Endothelial cell of umbilical vein (primary cell): ENCODE results near the gene CNOT11. TPM values are rescaled to one million over a fixed set of nuclear protein-coding genes. Genes with fewer than 3 reads are reported as not detected.

Experiments used
- BruUV-seq: library from RNA; stranded (reverse); fragments of 400-500 nt; replicated peaks from 2 replicates; lab custom pipeline; 2021; lab: Mats Ljungman, UMichigan
- CTCF ChIA-PET: fragments of 300-600, 350-600 bp; sonication (Branson Sonifier 250); formaldehyde crosslinking; loops from one replicate; lab custom pipeline; 2021; ENCODE audit warnings: antibody characterized with exemption, inconsistent platforms; lab: Charles Lee
- POLR2A ChIA-PET: fragments of 300-600, 350-600 bp; sonication (Branson Sonifier 250); formaldehyde crosslinking; loops from one replicate; lab custom pipeline; 2021; ENCODE audit warnings: antibody characterized with exemption, inconsistent platforms; lab: Charles Lee
- DNase-seq: peaks from one replicate; pipeline ENCODE4 v3.0.0-alpha.2; 2011; ENCODE audit warnings: low read depth, low spot score
- FAIRE-seq: peaks from 2 replicates; lab custom pipeline; 2011; peaks lifted over from hg19 to GRCh38; lab: Jason Lieb, UNC
- H2AFZ ChIP-seq: 2 replicates; pipeline ENCODE4 v1.6.0; 2012; ENCODE audit warnings: low read depth, low read length, control low read depth, inconsistent platforms
- H3K27ac ChIP-seq: 2 replicates; pipeline ENCODE4 v1.5.1; 2011; ENCODE audit warnings: low read depth, mild to moderate bottlenecking, control low read depth, low read length, moderate library complexity; ENCODE audit not compliant: insufficient read depth
- H3K27me3 ChIP-seq, 2 experiments: 2 replicates each; pipeline versions ENCODE4 v1.6.0 to v1.6.1; 2011; ENCODE audit warnings: low read length in 2 of 2, mixed read lengths in 1 of 2; ENCODE audit not compliant: control insufficient read depth in 2 of 2, insufficient read depth in 2 of 2
- H3K36me3 ChIP-seq, 2 experiments: 2 replicates in 1 of 2; 3 replicates in 1 of 2; pipeline ENCODE4 v1.5.1; 2011; ENCODE audit warnings: low read length in 2 of 2, mild to moderate bottlenecking in 1 of 2, moderate library complexity in 1 of 2; ENCODE audit not compliant: control insufficient read depth in 2 of 2, insufficient read depth in 2 of 2; ENCODE audit errors: extremely low read depth in 1 of 2
- H3K4me1 ChIP-seq: 3 replicates; pipeline ENCODE4 v1.5.1; 2011; ENCODE audit warnings: mild to moderate bottlenecking, low read length; ENCODE audit not compliant: control insufficient read depth, insufficient read depth; ENCODE audit errors: extremely low read depth
- H3K4me2 ChIP-seq: 2 replicates; pipeline ENCODE4 v1.6.1; 2011; ENCODE audit warnings: low read length, control low read depth, mixed read lengths; ENCODE audit not compliant: insufficient read depth
- H3K4me3 ChIP-seq, 3 experiments: fragments of 200-600 bp in 1 of 3; sonication (generic), shearing (Covaris generic) in 1 of 3; replicated peaks in 1 of 3; 2 replicates each; pipeline ENCODE4 v1.5.1; 2011 to 2016; ENCODE audit warnings: control low read depth in 3 of 3, low read length in 3 of 3, mild to moderate bottlenecking in 2 of 3, inconsistent platforms in 1 of 3, low read depth in 1 of 3, moderate library complexity in 1 of 3; ENCODE audit not compliant: insufficient read depth in 1 of 3
- H3K79me2 ChIP-seq: 2 replicates; pipeline ENCODE4 v1.6.0; 2012; ENCODE audit warnings: low read length, inconsistent platforms; ENCODE audit not compliant: control insufficient read depth, insufficient read depth
- H3K9ac ChIP-seq: replicated peaks from 2 replicates; pipeline ENCODE3; 2011; ENCODE audit warnings: low read length, control low read depth; ENCODE audit not compliant: insufficient read depth; ENCODE audit errors: extremely low read depth
- H3K9me1 ChIP-seq: replicated peaks from 3 replicates; pipeline ENCODE4 v1.6.0; 2011; ENCODE audit warnings: mild to moderate bottlenecking, low read length; ENCODE audit not compliant: control insufficient read depth, insufficient read depth; ENCODE audit errors: extremely low read depth
- H3K9me3 ChIP-seq: replicated peaks from 2 replicates; pipeline ENCODE4 v1.5.1; 2012; ENCODE audit warnings: low read length, inconsistent platforms; ENCODE audit not compliant: control insufficient read depth, insufficient read depth
- H4K20me1 ChIP-seq: replicated peaks from 2 replicates; pipeline ENCODE3; 2011; ENCODE audit warnings: mild to moderate bottlenecking, low read length; ENCODE audit not compliant: control insufficient read depth, insufficient read depth; ENCODE audit errors: extremely low read depth
- CTCF ChIP-seq, 2 donors: IDR thresholded peaks; 1 replicate in 1 of 2; 2 replicates in 1 of 2; pipeline ENCODE4 v1.5.1; 2011; ENCODE audit warnings: low read length in 2 of 2, mild to moderate bottlenecking in 2 of 2, moderate library complexity in 2 of 2, control low read depth in 1 of 2, inconsistent platforms in 1 of 2, low read depth in 1 of 2; ENCODE audit not compliant: insufficient read depth in 1 of 2; ENCODE audit errors: extremely low read depth in 1 of 2
- FOS ChIP-seq: IDR thresholded peaks from 2 replicates; pipeline ENCODE4 v1.6.1; 2011; ENCODE audit warnings: mild to moderate bottlenecking, low read length, moderate library complexity, borderline replicate concordance; ENCODE audit not compliant: insufficient read depth
- MYC ChIP-seq: IDR thresholded peaks from one replicate; pipeline ENCODE4 v1.6.1; 2011; ENCODE audit warnings: mild to moderate bottlenecking, low read depth, low read length
- POLR2A ChIP-seq: IDR thresholded peaks from 2 replicates; pipeline ENCODE4 v1.6.1; 2012; ENCODE audit warnings: low read depth, mild to moderate bottlenecking, control low read depth, low read length
- POLR2AphosphoS5 ChIP-seq: IDR thresholded peaks from 2 replicates; pipeline ENCODE4 v1.6.1; 2012; ENCODE audit warnings: low read depth, mild to moderate bottlenecking, control low read depth, low read length, moderate library complexity; ENCODE audit not compliant: insufficient read depth
- dilution Hi-C: fragments of 300-500 bp; cut with MboI; formaldehyde crosslinking; loops from one replicate; pipeline ENCODE4 v1.15.0; 2019; ENCODE audit warnings: low sequenced_read_pairs; ENCODE audit not compliant: extremely low pct_ligation_motif_present
- intact Hi-C: fragments of 100-400 bp; cut with micrococcal nuclease; formaldehyde crosslinking; loops from one replicate; pipeline ENCODE4 v1.10.0; 2022
- polyA plus RNA-seq, 4 experiments: library from polyadenylated mRNA; depleted of rRNA in 3 of 4; stranded (reverse) in 3 of 4; unstranded in 1 of 4; fragments of >200 nt; gene quantifications; 2 replicates each; pipeline versions ENCODE4 v1.2.1 to v1.2.3, GENCODE V29; 2011 to 2012; ENCODE audit warnings: missing spikeins in 1 of 4
- total RNA-seq: library from RNA; stranded (reverse); gene quantifications from 2 replicates; pipeline ENCODE4 v1.2.3, GENCODE V29; 2021
- TF ChIP-seq, protein P1 (sequence below): IDR thresholded peaks from 2 replicates; pipeline ENCODE4 v1.6.1; 2011; ENCODE audit not compliant: insufficient read depth, insufficient read length

CNOT11 gene
- total and polyA plus RNA-seq, 2 donors (not counting 3 experiments of a cell fraction or from before 2014, with no cell fraction given): 40.5 to 44.3 TPM

- H2AFZ ChIP-seq: no peak overlapping the region
- H3K9me1 ChIP-seq: no peaks in the 10 kb centered on the region
- no peak overlapping the region for H3K4me3 ChIP-seq
- H3K9me3 ChIP-seq: no peaks in the 10 kb centered on the region
- CTCF ChIA-PET: interaction anchor here (1.0 to 3.0 kb wide), 4 partner anchors 9 to 50 kb away, joined by 3 to 12 read pairs (median 6); partner anchors contain the start of gene RNF149
- H4K20me1 ChIP-seq: peaks cover 11% of the 10 kb centered on the region
- no peak overlapping the region for H3K9ac ChIP-seq
- no peaks in the 10 kb centered on the region for H3K27me3 ChIP-seq
- DNase-seq (no peak), FAIRE-seq (no peak)
- intact Hi-C loops (no loop called here), dilution Hi-C loops (no loop called here)
- no peak for TF ChIP-seq FOS
- no peak for TF ChIP-seq POLR2A
- no peak for TF ChIP-seq MYC
- no peak for TF ChIP-seq CTCF (IDR thresholded peaks at IDR 0.05; ENCODE audit: extremely low read depth in 1 of 2, insufficient read depth in 1 of 2, low read depth in 1 of 2, low read length in 2 of 2)
- TF ChIP-seq, protein P1, sequence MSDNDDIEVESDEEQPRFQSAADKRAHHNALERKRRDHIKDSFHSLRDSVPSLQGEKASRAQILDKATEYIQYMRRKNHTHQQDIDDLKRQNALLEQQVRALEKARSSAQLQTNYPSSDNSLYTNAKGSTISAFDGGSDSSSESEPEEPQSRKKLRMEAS: no peak
- no peak for TF ChIP-seq POLR2AphosphoS5
- H3K79me2 ChIP-seq: peaks cover 98% of the 10 kb centered on the region
- POLR2A ChIA-PET: interaction anchor here (1.4 kb wide), 1 partner anchor 8 kb away, joined by 3 read pairs; the partner anchor contains the start of gene RNF149
- no peak overlapping the region for H3K4me2 ChIP-seq
- no peak overlapping the region for H3K27ac ChIP-seq
- no peaks in the 10 kb centered on the region for H3K36me3 ChIP-seq
- no TSS peak for BruUV-seq
- peaks cover 28% of the 10 kb centered on the region for H3K4me1 ChIP-seq
Measured at GRCh38 chr2:101300164-101300563, 47.5 kb downstream of the CNOT11 start.
